GM18505 (cell line): ENCODE results near the gene NXPH4.

Experiments used
- ATAC-seq: cut with Tn5 transposase; IDR thresholded peaks from one replicate; pipeline ENCODE4 v1.9.1; 2021; ENCODE audit not compliant: unreplicated experiment
- POLR2A ChIP-seq: IDR thresholded peaks from 4 replicates; pipeline ENCODE4 v1.6.1; 2011; ENCODE audit warnings: borderline replicate concordance; ENCODE audit not compliant: insufficient read depth, insufficient read length; ENCODE audit errors: extremely low read depth

Gene NXPH4

DNA sequence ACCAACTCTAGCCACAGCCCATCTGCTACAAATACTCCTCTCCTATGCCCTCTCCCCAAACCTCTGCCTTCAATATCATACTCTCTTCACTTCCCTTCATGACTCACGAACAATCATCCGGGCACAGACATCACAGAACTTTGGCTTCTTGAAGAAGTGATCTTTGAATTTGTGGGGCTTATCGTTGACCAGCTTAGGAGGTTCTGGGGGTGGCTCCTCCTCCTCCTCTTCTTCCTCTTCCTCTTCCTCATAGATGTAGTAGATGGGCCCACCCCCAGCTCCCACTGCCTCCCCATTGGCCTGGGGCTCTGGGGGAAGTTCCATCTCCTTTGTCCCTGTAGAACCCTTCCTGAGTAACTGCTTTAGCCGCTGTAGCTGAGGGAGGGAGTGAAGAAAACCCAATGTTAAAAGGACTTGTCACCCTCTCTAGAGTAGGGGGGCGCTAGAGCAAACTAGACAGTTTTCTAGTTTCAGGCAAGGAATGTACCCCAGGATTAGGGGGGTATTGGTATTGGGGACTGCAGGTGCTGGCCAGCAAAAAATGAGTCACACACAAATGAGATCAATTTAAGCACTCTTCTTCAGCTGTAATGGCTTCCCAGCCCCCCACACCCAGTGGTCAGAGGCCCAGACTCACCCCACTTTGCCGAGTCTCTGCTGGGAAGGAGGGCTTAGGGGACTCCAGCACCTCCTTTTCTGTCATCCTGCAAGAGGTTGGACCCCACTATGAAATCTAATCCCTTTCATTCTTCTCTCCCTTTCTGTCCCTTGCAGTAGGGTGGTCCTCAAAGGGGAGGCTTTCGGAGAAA is 32.5 kb downstream of the NXPH4 start:
- no peak for TF ChIP-seq POLR2A
- no peak for ATAC-seq

DNA sequence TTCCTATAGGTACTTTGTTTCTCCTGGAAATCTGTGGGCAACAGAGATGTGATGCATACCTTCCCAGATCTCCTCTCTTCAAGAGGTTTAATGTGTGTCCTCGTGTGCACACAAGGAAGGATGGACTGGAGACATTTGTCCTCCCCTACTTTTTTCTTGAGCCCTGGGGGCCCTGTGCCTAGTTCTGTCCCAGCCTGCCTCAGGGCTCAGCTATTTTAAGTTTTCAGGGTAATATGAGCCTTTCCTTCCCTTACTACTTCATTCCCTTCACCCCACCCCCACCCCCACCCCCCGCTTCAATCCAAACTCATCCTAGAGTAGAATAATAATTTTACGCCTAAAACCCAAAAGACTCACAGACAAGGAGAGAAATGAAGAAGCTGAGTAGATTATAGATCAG is 33.9 kb downstream of the NXPH4 start:
- no peak for ATAC-seq
- no peak for TF ChIP-seq POLR2A

DNA sequence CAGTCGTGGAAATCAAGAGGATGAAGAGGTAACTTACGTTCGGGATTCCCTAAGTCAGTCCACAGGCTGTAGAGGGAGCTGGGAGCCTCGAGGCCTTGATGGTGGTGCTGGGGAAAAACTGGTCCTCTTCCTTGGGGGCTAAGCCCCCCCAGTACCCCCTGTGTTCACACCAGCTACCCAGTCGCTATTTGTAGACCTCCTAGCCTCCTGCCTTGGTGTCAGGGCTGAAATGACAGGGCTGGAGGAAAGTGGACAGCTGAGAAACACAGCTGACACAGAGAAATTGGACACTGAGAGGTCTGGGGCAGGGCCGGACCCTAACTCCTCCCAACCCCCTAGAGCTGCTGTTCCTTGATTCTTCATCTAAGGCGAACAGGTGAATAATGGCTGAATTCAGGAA is 34.4 kb downstream of the NXPH4 start, which contains the start of gene STAC3:
Gene STAC3, minus strand, starts transcription at position 232 of the 400 bp plus-strand sequence. CDS start 1,551 bp downstream, outside the sequence.
- no peak for TF ChIP-seq POLR2A
- no peak for ATAC-seq

DNA sequence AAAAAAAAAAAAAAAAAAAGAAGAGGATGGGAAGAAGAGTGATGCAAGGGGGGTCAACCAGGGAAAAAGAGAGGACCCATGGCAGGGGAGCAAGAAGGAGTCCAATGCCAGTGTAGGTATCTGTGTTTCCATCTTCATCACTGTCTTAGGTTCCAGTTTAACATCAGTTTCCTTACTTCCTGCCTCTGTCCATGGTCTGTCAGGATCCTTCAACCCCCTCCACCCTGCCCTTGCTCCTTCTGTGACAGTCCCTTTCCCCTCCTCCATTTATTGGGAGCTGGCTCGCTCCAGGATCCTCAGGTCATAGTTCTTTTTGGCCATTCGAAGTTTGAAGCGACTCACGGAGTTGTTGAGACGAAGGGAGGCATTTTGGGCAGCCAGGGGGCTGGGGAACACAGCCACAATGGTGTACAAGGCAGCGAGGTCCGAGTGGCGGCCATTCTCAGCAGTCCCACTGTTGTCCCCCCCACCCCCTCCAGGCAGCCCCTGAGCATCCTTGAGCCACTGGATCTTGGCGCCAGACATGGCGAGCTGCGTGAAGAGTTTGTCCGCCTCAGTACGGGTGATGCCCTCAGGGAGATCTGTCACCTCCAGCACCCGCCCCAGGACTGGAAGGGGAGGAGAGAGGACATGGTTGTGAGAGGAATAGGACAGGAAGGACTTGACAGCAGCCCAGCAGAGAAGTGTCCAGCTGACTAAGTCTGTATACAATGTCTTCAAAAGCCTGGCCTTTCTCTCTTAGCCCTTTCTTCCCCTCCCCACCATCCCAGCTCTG is 38.1 kb downstream of the NXPH4 start:
- ATAC-seq: no peak
- no peak for TF ChIP-seq POLR2A

DNA sequence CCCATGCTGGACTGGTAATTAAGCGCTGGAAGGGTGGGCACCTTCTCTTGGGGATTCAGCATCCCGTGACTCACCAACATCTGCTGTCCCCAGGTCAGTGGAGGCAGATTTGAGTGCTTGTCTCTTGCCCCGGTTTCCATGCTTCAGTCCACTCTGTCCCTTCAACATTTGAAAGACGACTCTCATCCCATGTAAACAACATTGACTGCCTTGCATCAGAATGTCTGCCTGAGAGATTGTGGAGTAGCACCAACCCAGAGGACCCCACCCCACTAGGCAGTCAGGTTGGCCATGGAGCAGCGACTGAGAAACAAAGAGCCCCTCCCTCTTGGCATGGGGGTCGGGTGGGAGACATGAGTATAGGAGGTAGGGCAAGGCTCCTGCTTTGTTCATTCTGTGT is 39.3 kb downstream of the NXPH4 start:
- ATAC-seq: no peak
- TF ChIP-seq POLR2A: no peak

DNA sequence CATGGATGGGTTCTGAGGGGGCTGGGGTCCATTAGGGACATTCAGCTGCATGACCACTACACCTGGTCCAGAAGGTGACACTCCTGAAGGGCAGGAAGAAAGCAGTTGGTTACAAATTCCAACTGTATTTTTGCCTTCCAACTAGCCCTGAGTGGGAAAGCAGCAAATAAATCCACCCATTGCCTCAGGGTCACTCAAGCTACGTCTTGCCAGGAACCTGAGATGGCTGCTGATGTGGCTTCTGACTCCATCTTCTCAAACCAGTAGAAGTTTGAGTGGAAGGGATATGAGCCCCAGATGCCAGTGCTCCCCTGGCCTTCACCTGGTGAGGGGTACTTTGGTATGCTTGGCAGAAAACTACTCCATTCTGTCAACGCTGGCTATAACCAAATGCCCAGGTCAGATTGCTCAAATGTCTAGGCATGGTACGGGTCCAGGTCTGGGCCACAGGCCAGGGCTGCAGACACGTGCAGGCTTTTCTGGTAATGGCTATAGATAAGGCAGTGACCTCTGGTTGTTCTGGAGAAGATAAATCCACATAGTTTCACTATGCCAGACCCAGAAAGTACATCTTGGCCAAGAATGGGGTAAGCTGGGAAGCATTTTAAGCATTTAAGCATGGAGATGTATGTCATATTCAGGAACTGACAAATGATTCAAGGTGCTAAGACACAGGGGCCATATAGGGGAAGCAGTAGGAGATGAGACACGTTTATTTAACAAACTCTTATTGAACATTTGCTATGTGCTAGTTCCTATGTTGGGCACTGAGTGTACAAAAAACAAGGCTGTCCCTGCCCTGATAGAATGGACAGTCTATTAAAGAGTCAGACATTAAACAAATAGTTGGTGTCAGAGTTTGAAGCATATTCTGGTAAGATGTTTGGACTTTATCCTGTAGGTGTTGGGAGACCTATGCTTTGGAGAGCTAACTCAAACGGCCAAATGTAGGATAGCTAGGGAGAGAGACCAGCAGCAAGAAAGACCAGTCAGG is 42.7 kb downstream of the NXPH4 start:
- TF ChIP-seq POLR2A: no peak
- no peak for ATAC-seq

DNA sequence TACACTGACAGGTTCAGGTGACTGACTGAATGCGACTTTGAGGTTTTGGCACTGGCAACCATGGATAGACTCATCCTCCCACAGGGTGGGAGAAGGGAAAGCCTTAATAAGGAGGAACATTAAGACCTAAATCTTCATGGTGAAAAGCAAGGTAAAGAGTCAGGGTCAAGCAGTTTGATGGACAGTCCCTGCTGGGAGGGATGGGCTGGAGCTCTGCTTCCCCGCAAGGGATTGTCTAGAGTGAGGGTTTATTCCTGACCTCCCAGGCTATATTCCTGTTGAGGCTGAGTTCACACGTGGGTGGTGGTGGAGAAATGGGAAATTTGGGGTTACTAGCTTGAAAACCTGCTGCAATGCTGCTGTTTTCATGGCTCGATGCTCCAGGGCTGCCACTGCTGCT is 43.8 kb downstream of the NXPH4 start:
- TF ChIP-seq POLR2A: no peak
- ATAC-seq: no peak

DNA sequence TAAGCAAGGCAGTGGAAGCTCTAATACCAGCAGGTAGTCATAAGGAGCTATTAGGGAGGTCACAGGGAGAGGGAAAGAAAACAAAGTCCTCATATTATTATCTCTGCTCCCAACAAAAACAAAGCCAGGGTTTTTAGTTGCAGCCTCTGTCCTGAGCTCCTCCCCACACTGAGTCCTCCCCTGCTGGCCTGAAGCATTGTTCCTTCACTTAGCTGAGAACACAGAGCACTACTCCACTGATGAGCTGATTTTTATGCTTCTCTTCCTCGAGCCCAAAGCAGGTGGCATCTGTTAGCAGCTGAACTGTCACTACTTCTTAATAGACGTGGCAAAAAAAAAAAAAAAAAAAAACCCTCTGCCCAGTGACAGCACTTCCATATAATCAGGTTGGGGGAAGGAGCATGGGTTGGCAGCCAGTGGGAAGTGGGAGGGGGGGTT is 44.9 kb downstream of the NXPH4 start:
- TF ChIP-seq POLR2A: no peak
- ATAC-seq: no peak

DNA sequence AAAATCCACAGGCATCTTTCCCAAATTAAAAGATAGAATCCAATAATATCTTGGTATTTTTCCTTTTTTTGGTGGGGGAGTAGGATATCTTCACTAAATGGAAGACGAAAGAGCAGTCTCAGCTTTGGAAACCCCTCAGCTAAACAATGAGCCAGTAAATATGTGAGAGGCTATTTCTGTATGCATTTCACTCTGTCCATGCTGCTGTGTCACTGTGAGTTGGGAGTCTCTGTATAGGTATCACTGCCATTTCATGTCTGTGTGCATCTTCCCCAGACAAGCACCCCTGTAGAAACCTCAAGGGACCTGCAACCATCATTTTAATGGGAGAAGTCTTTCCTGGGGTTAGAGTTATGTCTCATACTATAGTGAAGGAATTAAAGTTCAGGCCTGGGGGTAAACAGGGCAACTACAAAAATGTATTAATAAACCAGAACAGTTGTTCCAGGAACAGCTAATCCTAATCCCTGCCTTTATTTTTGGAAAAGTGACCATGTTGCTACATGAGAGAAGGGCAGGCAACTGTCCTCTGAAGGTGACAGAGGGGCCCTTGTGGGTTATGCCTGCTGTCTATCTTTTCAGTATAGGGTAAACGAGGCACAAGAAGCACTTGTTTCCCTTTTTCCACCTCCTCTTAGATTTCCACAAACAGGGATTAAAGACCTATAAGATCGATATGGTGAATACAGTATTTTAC is 45.7 kb downstream of the NXPH4 start:
- no peak for ATAC-seq
- TF ChIP-seq POLR2A: no peak

DNA sequence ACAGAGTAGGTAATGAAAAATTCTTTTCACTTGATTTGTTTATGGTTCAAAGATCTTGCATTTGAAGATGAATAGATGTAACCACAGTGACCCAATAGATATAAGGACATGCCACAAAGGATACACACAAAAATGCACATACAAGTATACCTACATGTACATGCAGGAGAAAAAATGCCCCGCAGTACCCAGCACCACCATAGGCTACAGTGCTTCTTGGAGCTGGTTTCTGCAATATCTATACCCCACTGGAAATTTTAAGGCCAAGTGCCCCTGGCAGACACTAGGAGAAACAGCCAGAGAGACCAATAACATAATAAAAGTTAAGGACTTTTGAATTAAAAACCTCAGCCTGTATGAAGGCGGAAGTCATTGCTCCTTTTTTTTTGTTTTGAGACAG is 46.5 kb downstream of the NXPH4 start:
- TF ChIP-seq POLR2A: no peak
- ATAC-seq: no peak

DNA sequence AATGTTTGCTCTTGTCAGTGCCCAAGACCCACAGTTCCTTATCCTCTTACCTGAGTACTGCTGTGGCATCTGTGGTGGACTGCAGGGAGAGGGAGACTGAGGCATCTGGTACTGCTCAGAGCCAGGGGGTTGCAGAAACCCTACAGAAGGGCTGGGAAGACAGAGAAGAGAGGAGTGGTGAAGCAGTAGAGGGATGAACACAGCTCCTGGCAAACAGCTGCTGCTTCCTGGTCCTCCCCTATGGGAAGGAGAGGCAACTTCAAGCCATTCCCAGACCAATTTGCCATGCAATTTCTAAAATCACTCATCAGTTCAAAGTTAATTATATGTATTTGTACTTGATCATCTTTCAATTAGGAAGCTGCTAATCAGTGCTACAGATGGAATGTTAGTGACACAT is 50.1 kb downstream of the NXPH4 start:
- TF ChIP-seq POLR2A: no peak
- ATAC-seq: no peak

DNA sequence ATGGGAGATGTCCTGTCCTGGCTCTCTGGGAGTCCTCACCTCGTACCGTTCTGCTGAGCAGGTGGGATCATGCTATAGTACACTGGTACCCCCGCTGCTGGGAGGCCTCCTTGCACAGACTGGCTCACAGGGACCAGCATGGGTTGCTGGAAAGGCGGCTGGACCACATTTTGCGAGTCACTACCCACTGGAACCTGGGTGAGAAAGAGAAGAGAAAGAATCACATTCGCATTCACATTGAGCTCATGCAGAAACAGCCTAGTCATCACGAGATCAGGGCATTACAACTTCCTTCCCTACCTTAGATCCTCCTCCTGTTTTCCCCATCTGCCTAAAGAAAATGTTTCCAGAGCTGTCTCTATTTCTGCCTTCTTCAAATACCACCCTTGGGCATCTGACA is 51.7 kb downstream of the NXPH4 start:
- no peak for ATAC-seq
- no peak for TF ChIP-seq POLR2A

DNA sequence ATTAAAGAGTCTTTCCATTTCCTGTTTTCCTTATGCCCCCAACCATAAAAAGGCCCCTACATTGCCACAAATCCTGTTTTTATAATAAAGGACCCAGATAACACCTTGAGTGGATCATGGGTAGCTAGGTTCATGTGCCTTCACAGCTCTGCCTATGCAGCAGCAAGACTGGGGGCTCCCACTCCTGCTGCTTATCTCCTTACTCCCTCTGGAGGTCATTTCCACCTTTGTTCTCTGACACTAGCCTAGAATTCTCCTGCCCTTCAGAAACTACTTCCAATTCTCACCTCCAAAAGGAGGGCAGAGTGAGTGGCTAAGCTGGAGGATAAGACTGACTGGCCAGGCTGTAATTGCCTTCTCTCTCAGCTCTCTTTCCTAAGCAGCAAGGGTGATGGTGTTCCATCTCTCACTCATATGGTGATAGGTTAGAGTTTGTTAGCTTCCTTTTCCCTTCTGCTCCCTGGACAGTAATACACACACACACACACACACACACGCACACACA is 54.4 kb downstream of the NXPH4 start:
- no peak for TF ChIP-seq POLR2A
- no peak for ATAC-seq
